Epidermal melanocyte (primary cell): Measurements from ENCODE around the gene PER2.
A peak's percentile ranks its signal among the peaks of the same experiment; 100 is the strongest.

Experiments
- DNase-seq: peaks from one replicate; pipeline ENCODE4 v3.0.0; 2011; ENCODE audit warnings: low spot score; ENCODE audit not compliant: insufficient read length

The PER2 gene

GRCh38 chr2:238267341-238267710, 21.1 kb downstream of the PER2 start:
- DNase-seq, result no peak

- no peak for DNase-seq
Observed at GRCh38 chr2:238265605-238266004, 22.8 kb downstream of the PER2 start.

GRCh38 chr2:238264072-238264460, 24.3 kb downstream of the PER2 start:
- DNase-seq, result no peak

DNA sequence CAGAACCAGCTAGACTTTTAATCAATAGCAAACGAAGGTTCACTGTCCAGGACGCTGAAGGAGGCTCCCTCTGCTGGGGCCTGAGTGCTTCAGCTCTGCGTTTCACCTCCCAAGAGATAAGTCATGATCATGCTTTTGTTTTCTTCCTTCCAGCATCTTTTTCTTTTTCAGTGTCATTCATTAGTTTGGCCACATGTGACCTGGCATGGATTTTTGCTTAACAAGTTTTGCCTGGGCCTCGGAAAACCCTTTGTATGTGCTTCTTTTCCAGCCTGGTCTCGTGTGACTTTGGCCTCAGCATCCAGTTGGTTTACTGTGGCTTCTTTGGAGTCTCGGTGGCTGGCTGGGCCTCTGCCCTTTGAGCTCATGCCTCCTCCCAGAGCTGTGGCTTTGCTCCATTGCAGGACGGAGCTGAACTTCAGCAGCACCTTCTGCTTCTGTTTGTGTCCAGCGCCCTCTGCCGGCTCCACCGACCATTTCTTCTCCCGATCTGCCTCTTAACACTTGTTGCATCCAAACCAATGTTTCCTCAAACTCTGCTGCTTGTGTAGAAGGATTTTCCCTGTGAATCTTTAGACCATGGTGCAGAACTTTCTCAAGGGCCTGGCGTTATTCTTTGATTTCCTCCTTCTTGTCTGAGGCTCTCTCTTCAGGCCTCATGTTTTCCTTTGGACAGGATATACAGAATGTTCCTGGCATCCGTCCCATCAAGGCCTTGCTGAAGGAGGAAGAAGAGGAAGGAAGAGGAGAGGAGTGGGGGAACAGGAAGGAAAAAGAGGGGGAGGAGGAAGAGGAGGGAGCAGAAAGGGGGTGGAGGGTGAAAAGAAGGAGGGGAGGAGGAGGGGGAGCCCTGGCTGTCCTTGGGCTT, 25.0 kb downstream of the PER2 start:
- peak; percentile 99 for DNase-seq

GRCh38 chr2:238262496-238263122, 25.8 kb downstream of the PER2 start:
- no peak for DNase-seq

DNA sequence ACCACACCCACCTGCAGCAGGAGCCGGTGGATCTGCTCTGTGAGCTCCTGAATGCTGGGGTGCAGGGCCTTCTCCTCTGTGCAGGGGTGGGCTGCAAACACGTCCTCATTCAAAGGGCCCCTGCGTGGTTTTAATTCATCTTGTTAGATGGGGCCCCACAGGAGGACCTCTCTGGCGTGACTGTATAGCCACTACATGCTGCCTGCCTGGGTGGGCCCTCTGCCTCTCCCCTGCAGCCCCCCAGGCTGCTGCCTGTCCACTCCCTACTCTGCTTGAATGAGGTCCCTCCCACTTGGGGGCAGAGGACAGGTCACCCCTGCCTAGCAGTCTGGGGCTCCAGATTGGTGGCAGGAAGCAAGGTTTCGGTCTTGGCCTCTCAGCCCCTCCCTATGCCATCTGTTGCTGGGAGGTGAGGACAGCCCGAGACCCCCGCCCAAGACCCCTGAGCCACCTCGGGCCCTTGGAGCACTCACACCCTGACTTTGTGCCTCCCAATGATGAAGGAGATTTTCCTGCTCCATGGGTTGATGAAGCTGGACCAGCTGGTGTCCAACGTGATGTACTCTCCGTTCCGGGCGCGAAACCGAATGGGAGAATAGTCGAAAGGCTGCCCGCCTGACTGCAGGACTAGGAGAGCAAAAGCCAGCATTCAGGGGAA, 26.6 kb downstream of the PER2 start:
- no peak for DNase-seq

DNA sequence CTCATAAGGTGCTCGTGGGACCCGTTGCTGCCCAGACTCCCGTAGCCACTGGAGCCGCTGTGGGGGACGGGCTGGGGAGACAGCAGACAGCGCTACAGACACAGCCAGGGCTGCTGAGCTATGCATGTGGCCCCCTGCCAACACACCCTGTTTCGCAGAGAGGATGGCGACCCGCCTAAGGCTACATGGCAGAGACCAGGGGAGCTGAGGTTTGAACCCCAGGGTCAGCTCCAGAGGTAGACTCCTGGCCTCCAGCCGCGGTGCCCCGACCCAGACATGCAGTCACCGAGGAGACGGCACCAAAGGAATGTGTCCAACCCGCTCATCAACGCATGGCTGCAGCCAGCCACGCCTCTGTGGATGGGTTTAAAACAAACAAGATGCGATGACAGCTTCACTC, 27.5 kb downstream of the PER2 start:
- no peak for DNase-seq

DNA sequence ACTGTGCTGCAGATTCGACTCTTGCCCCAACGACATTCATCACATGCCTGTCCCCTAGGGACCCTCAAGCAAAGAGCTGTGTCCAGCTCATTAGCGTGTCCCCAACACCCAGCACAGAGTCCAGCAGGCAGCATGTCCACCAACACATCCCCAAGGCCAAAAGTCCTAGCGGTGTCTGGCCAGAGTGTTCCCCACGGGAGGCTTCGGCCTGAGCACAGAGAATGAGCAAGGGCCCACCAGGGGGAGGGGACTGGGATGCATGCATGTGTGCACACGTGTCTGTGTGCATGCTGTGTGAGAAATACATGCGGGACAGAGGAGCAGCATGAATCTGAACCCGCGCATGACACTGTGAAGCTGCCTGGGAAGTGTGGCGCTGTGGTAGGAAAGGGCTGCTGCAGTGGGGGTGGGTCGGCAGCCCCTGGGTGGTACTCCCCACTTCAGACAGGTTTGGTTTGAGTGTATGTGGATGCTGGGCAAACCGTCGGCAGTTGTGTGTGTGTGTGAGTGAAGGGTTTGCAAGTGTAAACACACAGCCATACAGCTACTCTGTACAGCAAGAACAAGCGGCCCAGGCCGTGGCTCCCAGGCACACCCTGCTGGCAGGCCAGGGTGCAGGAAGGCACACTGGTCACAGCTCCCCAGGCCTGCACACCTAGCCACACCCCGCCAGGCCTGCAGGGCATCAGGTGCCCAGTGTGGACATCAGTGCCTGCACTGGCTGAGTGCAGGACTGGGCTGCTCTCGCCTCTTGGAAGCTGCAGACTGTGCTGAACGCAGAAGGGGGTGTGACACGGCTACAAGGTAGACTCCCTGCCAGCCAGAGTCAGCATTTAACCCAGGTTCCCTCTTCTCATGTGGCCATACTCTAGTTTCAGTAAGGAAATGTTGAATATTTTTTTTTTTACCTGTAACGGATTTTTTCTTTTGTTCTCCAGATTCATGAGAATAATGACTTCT, 29.1 kb downstream of the PER2 start:
- no peak for DNase-seq

DNA sequence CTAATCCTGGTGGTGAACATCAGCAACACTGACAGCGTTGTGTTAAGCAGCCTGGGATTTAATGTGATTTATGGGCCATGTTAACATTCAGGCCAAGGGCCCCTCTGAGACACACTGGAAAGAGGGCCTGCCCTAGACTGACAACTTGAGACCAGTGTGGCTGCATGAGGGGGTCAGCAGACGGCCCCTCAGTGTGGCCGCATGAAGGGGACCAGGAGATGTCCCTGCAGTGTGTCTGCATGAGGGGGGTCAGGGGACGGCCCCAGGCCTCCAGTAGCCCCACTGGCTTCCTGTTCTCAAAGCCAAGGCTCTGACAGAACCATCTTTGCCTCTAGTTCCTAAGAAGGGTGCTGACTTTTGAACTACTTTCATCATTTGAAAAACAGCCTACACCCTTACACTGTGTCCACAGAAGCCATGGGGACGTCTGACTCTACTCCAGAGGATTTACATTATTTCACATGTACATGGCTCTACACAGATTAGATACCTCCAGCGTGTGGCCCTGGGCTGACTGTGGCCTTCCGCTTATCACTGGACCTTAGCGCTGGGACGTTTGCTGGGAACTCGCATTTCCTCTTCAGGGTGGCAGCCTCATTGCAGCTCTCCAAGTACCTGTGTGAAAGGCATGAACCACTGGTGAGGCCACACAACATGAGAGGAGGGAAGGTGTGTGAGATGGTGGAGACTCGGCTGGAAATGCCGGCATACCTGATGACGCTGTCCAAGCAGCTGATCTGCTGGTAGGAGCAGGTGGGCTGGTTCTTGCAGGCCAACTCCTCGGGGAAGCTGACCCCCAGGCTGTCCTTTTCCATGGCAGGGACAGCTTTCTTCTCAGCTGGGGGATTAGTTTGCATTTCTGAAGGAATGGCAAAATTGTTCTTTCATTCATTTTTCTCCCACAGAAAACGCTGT, 30.4 kb downstream of the PER2 start:
- no peak for DNase-seq

- peak; percentile 43 for DNase-seq
Observed at GRCh38 chr2:238256594-238257104, 31.8 kb downstream of the PER2 start.

- DNase-seq, result no peak
Observed at GRCh38 chr2:238256111-238256510, 32.3 kb downstream of the PER2 start.

- no peak for DNase-seq
Observed at GRCh38 chr2:238255636-238256035, 32.8 kb downstream of the PER2 start.

GRCh38 chr2:238255151-238255551, 33.3 kb downstream of the PER2 start:
- no peak for DNase-seq

- DNase-seq, result no peak
Observed at GRCh38 chr2:238254095-238254723, 34.2 kb downstream of the PER2 start.

GRCh38 chr2:238252766-238253630, 35.4 kb downstream of the PER2 start:
- no peak for DNase-seq

- DNase-seq, result no peak
Observed at GRCh38 chr2:238251986-238252385, 36.4 kb downstream of the PER2 start.

- DNase-seq, result no peak
Observed at GRCh38 chr2:238251331-238251730, 37.1 kb downstream of the PER2 start.

DNA sequence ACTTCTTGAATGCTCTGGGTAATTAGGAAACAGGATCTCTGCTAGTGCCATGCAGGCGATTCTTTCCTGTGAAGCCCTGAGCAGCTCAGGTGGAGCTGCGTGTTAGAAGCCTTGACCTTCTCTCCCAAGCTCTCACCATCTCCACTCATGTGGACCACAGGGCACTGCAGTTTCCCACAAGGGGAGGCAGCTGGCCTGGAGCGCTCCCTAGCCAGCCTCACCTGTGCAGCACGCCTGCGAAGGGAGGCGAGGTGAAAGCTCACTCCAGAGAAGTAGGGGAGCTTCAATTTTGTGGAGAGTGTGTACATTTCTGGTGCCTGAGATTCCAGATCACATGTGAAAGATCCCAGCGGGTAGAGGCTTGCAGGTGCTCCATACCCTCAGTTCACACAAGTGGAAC, 37.5 kb downstream of the PER2 start:
- DNase-seq, result no peak
